ENCODE measurements around the gene FETUB. TPM values are rescaled to one million over a fixed set of nuclear protein-coding genes. Genes with fewer than 3 reads are reported as not detected.

FETUB gene
- total RNA-seq, 1 donor from 2014 or later = 49.9 TPM

DNA sequence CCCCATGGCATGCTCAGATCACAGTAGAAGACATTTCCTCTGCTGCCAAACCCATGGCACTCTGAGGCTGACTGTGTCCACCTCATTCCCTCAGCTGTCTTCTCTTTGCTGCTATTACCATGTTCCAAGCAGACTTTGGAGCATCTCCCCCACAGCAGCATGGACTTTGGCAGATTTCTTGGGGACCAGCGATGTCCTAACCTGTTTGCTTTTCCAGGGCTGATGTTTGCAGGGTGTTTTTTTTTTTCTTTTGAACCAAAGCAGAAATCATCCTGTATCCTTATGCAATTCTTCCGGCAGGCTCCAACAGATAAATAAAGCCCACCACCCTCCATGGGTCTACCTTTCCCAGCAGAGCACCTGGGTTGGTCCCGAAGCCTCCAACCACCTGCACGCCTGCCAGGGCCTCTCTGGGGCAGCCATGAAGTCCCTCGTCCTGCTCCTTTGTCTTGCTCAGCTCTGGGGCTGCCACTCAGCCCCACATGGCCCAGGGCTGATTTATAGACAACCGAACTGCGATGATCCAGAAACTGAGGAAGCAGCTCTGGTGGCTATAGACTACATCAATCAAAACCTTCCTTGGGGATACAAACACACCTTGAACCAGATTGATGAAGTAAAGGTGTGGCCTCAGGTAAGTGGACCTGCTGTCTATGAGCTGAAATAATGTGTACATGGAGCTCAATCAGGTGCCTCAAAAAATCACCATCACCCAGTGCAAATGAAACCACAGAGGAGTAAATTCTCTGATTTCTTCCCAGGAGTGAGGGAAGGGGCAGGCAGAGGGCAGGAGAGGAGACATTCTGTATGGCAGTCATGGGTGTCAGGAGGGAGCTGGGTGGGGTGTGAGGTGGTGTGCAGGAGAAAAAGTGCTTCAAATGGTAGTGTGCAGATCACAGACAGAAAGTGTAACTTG is 27.2 kb upstream of the FETUB start, which contains the start of gene AHSG:
Gene AHSG (plus strand): TSS at position 340 of the 916 bp plus-strand sequence. CDS start 82 bp downstream, at position 422.
- DNase-seq (ENCODE audit: low spot score) (peak; percentile 89), ATAC-seq (peak; percentile 61)

DNA sequence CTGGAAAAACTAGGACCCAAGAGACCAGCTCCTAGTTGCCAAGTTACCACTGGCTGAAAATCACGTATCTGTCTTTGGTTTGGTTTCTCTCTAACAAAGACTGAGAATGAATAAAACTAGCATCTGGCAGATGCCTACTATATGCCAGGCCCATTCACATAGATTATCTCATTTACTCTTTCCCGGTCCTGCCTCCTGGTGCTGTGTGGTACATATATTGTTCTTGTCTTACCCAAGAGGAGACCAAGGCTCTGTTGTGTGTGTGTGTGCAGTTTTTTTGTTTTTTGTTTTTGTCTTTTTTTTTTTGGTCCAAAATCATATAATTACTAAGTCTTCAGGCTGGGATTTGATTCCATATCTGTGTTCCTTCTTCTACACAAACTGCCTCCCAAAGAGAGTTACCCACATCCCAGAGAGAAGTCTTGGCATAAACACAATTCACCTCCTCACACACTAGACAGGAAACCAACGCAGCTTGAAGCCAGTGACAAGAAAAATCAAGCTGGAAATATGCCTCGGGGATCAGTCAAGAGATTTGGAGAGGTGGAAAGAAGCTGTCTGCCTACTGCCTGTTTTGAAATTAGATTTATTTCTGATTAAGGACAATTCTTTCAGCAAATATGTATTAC is 26.4 kb upstream of the FETUB start:
- ATAC-seq = no peak
- DNase-seq (ENCODE audit: low spot score) = no peak

DNA sequence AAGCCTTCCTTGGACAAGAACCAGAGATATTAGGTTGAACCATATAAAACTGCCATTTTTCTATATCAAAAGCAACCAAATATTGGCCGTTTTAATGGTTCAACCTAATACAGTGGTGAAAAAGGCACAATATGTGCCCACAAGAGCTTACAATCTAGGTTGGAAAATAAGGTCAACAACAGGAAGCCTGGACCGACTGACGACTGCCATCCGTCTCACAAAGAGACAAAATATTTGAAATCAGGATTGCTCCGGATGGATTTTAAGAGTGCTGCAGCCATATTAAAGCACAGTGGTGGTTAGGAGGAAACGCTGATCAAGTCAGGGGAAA is 26.0 kb upstream of the FETUB start:
- DNase-seq (ENCODE audit: low spot score) (no peak), ATAC-seq (no peak)

DNA sequence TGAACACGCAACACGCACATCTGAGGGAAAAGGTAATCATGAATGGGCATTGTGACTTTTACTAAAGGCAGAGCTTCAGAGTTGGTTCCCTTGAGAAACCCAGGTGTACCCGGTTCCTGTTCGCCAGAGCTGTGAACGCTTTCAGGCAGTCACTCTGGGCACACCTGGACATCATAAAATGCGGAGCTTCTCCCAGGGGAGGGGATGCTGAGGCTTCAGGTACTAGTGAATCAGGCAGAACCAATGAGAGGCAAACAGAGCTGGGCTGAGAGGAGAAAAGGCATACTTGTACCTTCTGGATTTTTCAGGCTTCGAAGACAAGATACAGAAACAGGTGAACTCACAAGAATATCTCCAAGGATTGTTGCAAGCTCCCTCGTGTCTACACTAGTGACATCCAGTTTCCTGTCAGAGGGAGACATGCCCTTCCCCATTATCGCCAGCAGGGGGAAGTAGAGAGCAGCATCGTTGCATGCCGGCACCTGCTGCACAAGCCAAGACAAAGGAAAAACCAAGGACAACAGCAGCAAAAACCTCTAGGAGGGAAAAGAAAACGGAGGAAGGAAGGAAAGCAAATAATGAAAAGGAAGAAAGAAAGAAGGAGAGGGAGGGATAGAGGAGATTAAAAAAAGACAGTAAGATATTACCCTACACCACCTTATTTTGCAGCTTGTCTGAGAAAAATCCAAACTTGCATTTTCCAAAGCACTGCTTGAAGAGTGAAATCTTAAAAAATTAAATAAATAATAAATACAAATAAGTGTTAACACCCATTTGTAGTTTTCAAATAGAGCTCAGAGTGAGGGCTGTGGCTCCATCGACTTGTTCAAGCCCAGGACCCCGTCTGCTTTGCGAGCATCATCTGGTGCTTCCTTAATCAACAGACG is 25.4 kb upstream of the FETUB start:
- ATAC-seq (peak; percentile 68), DNase-seq (ENCODE audit: low spot score) (peak; percentile 83)

DNA sequence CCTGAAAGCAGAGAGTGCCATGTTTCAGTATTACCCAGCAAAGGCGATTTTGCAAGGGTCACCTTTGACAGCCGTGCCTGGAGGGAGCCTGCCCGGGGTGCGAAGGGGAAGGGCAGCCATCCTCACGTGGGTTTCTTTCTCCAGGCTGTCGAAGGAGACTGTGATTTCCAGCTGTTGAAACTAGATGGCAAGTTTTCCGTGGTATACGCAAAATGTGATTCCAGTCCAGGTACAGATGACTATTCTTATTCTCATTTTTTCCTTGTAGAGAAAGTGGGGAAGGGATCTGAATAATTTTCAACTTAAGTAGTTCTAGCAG is 23.9 kb upstream of the FETUB start:
- ATAC-seq = no peak
- no peak for DNase-seq (ENCODE audit: low spot score)

DNA sequence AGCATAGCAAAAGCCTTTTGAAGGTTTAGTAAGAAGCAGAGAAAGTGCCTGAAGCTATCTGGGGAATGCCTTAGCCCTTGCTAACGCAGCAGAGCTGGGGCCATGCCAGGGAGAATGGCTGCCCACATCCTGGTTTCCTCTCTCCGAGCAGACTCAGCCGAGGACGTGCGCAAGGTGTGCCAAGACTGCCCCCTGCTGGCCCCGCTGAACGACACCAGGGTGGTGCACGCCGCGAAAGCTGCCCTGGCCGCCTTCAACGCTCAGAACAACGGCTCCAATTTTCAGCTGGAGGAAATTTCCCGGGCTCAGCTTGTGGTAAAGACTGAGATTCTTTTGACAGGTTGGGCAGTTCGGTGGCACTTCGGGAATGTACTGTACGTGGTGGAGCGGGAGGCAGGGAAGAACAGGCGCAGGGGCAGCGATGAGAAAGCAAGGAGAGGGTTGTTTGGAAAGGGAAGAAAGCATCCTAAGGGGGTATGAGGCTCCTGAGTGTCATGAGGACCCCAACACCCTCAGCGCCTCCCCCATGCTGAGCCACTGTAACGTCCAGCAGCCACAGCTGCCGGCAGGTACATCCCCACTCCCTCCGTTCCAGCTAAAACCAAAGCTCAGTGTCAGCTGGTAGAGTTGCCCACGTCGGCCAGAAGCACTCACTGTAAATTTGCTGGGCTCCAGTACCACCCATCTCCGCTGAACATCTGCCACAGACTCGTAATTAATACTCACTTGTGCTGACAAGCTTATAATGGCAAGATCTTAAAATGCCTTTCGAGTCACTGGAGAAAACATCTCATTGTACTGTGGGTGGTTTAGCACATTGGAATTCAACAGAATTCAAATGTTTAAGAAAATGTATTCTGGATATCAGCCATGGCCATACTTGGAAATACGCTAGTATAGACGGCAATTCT is 22.9 kb upstream of the FETUB start:
- ATAC-seq (peak; percentile 66), DNase-seq (ENCODE audit: low spot score) (peak; percentile 88)

DNA sequence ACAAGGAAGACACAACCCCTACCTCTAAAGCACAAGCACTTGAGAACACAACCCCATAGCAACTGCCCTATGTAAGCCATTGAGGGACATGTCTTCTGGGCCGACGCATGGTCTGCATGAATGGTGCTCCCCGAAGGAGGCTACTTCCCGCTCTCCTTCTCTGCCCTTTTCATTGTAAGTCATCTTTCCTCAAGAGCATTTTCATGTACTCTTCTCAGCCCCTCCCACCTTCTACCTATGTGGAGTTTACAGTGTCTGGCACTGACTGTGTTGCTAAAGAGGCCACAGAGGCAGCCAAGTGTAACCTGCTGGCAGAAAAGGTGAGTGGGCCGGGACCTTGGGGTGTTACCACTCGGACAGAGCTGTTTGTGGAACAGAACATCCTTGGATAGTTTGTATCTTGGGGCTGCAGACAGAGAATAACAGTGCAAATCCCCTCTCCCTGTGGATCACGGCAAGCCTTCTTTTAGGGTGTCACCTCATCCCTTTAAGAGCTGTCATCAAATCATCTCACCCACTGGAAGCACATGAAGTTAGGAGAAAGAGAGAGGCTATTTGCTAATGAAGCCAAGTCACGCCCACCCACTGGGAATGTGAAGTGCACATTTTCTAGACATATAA is 21.8 kb upstream of the FETUB start:
- ATAC-seq (no peak), DNase-seq (ENCODE audit: low spot score) (peak; percentile 43)

DNA sequence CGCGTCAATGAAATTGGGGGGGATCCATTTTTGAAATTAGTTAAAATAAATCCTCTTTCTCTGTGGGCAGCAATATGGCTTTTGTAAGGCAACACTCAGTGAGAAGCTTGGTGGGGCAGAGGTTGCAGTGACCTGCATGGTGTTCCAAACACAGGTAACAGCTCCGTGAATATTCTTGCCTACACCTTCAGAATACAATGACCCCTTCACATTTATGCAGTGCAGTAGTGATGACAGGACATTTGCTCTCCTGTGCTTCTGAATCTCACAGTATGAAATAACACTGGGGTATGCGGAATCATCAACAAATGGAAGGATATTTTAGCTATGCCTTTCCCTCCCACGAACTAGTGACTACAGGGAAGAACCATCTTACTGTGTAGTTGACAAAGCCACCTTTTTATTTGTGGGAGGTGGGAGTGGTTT is 20.4 kb upstream of the FETUB start:
- ATAC-seq = no peak
- no peak for DNase-seq (ENCODE audit: low spot score)

DNA sequence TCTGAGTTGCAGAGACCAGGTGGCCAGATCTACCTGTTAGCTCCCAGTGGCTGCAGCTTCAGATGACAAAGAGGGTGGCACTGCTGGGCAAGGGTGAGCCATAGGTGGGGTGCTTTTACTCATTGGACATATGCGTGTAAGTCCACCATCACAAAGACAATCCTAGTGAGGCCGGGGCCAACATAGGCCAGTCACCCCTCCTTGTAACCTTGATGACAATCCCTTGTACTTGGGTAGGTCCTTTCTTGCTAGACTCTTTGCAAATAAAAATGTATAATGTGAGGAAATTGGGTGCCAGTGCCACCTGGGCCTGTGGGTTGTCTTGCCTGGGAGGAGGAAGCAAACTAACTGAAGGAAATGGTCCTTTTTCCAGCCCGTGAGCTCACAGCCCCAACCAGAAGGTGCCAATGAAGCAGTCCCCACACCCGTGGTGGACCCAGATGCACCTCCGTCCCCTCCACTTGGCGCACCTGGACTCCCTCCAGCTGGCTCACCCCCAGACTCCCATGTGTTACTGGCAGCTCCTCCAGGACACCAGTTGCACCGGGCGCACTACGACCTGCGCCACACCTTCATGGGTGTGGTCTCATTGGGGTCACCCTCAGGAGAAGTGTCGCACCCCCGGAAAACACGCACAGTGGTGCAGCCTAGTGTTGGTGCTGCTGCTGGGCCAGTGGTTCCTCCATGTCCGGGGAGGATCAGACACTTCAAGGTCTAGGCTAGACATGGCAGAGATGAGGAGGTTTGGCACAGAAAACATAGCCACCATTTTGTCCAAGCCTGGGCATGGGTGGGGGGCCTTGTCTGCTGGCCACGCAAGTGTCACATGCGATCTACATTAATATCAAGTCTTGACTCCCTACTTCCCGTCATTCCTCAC is 19.7 kb upstream of the FETUB start:
- DNase-seq (ENCODE audit: low spot score) (peak; percentile 77), ATAC-seq (peak; percentile 49)

DNA sequence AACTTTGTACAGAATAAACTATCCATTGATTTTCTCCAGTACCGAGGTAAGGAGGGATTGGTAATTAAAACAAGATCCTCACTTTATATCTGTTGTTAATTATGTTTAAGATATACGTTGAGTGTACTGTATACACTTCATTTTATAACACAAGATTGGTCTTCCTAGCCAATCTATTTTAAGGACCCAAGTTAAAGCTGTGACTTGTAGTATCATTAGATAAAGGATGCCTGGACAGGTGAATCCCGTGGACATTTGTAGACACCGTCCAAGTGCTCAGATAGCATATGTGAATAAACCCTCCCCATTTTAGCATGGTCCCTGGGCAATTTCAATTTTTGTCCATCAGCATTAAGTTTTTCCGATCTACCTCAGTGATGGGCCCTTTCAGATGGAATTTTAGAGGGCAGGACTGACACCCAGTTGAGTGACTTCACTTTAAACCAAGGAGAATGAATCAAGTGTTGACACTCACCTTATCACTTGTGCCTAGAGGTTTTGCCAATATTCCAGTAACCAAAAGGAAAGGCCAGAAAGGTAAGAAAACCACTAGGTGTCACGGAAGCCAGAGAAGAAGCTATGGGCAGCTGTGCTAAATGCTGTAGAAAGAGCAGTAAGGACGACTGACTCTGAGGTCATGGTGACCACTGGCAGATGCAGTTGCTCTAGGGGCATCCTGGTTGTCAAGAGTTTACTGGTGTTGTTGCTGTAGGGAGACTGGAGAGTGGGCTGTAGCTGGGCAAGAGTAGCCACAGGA is 18.1 kb upstream of the FETUB start:
- ATAC-seq = peak; percentile 7
- DNase-seq (ENCODE audit: low spot score) = no peak

DNA sequence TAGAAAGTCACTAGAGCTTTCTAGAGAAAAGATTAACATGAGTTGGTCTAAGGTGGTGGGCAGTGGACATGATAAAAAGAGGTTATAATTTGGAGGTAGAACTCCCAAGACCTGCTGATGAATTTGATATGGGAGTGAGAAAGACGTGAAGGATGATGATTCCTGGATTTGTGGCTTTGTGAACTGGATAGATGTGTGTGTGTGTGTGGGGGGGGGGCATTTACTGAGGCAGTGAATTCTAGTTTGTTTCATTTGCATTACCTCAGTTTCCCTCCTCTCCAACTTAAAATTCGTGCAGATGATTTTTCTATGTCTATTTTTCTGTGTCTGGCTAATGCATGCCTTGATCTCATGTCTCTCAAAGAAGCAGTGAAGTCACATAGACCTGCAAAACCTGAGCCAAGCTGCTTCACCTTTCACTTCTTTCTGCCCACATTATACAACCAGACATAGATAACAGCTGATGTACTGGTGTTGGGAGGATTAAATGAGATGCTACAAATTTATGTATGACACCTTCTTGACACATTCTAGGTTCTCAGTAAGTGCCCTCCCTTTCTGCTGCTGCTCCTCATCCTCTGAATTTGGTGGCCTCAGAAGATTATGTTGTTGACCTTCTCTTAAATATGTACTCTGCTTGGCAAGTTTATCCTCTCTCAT is 17.4 kb upstream of the FETUB start:
- no peak for DNase-seq (ENCODE audit: low spot score)
- ATAC-seq = no peak

DNA sequence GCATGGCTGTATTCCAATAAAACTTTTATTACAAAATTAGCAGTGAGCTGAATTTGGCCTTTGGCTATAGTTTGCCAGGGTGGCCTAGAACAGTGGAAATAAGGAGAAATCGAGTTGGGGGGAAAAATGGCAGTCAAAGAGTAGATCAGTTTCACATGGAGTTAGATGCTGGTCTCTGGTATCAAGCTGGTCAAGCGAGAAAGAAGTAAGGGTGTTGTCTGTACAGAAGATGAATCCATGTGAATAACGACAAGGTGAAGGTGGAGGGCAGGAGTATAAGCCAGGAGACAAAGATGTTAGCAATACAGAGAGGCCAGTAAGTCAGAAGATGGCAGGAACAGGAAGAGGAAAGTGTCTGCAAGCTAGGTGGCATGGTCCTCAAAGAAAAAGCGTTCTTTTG is 15.6 kb upstream of the FETUB start:
- ATAC-seq = no peak
- no peak for DNase-seq (ENCODE audit: low spot score)

DNA sequence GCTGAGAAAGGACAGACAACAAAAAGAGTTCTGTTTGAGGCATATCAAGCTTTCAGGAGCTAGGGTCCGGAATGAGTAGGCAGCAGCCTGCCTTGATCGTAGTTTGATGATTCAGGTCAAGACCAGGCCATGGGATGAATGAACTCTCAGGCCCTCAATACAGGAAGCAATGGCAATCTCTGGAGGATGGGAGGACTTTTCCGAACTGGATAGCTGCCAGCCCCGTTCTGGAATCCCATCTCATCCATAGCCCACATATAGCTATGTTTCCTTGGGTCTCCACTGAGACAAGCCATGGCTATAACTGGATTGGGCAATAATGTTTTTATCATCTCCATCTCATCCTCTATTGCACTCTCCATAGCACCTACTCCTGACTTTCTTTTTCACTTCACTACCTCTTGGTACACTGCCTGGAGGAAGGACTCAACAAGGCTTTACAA is 14.6 kb upstream of the FETUB start:
- DNase-seq (ENCODE audit: low spot score) (no peak), ATAC-seq (peak; percentile 31)

DNA sequence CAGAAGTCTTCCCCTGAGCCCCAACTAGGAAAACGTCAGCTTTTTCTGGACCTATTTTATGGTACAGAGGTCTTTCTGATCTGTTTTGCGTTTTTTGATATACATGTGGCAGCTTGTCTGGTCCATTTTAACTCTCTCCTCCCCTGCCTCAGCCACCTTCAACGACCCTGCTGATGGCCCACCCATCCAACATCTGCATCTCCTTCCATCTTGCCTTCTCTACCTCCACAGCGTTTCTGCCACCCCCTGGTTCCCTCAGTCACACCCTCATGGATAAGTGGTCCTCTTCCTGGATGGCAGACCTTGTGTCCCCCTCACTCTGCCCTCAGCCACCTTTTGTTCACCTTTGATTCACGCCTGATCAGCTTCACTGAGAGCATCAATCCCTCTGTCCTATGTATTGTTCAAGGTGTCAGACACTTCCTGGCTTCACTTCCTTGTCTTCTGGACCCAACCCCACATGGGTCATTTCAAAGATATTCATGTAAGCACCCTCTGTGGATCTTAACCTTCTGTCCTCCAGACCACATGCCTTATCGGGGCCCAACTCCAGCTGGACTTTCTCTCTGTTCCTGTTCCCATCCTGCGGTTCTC is 13.8 kb upstream of the FETUB start:
- ATAC-seq = no peak
- no peak for DNase-seq (ENCODE audit: low spot score)

DNA sequence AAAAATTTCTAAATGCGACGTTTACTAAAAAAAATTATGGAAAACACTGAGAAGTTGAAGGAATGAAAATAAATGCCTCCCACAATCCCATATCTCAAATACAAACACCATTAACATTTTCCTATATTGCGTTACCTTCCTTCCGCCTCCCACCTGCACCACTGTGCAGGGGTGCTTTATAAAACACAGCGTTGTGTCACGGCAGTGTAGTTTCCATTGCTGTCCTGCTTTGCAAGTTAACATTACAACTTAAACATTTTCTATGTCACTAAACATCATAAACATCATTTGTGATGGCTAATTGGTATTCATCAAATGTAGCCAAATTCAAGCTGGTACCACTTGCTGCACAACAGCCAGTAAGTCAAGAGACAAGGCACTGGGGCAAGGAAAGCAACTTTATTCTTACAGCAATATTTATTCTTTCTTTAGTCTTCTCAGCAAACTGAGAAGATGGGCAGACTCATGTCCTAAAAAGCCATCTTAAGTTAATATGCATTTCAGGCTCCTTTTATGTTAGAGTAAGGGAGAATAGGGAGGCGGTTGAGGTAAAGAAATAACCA is 12.3 kb upstream of the FETUB start:
- no peak for DNase-seq (ENCODE audit: low spot score)
- ATAC-seq = no peak

DNA sequence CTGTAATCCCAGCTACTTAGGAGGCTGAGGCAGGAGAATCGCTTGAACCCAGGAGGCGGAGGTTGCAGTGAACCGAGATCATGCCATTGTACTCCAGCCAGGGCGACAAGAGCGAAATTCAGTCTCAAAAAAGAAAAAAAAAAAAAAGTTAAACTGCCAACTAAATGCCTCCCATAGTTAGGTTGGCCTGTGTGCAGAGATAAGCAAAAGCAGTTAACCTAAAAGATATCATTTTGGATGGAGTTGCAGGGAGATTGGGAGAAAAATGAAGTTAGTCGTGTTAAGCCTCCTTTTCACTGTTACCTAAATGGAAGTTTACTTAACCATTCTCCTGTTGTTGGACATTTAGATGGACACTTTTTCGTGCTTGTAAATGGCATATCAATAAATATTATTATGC is 11.4 kb upstream of the FETUB start:
- DNase-seq (ENCODE audit: low spot score) (no peak), ATAC-seq (no peak)

Measured in left lobe of liver (tissue), 2 donors.